H54 (cell line): Measurements from ENCODE around the gene C1QTNF8.

Experiments used
- DNase-seq: peaks from one replicate; pipeline ENCODE4 v3.0.0; 2011; ENCODE audit warnings: low spot score, mixed read lengths; ENCODE audit not compliant: insufficient read length
- FAIRE-seq: peaks from 3 replicates; lab custom pipeline; 2011; peaks lifted over from hg19 to GRCh38; lab: Jason Lieb, UNC
- POLR2A ChIP-seq: IDR thresholded peaks from 2 replicates; pipeline ENCODE4 v1.6.1; 2011; ENCODE audit warnings: low read depth, mild to moderate bottlenecking, low read length

Gene C1QTNF8

GRCh38 chr16:1053121-1053521, 42.9 kb downstream of the C1QTNF8 start:
- no peak for TF ChIP-seq POLR2A
- FAIRE-seq, result no peak
- no peak for DNase-seq

DNA sequence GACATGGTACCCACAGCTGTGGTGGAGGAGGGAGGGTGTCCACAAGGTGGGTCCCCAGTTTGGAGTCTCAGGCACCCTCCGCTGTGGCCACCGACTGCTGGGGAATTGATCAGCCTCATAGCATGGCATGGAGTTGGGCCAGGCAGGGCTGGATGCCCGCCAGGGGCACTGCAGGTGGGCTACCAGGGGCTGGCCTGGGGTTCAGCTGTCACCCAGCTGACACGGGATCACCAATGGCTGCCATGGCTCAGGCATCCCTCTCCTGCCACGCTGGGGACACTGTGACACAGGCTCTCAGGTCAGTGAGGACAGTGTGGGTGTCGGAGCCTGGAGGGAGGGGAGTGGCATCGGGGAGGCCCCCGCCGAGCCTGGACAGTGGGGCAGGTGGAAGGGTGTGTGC, 43.3 kb downstream of the C1QTNF8 start:
- FAIRE-seq (no peak), DNase-seq (no peak)
- no peak for TF ChIP-seq POLR2A

DNA sequence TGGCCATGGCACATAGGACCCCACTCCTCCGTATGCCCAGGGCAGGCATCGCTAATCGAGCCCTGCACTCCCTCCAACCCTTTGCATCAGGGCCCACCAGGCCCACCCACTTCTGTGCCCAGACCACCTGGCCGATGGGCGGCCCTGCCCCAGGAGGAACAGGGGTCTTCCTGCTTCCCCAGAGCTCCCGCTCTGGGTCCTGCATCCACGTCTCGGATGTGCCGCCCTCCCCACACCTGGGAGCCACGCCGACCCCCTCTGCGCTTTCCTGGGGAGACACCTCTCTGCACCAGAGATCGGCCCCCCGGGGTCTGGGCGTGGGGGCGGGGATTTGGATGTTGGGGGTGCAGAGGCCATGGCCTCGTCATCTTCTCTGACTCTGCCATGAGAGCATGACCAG, 44.6 kb downstream of the C1QTNF8 start:
- DNase-seq, result no peak
- no peak for FAIRE-seq
- TF ChIP-seq POLR2A, result no peak

DNA sequence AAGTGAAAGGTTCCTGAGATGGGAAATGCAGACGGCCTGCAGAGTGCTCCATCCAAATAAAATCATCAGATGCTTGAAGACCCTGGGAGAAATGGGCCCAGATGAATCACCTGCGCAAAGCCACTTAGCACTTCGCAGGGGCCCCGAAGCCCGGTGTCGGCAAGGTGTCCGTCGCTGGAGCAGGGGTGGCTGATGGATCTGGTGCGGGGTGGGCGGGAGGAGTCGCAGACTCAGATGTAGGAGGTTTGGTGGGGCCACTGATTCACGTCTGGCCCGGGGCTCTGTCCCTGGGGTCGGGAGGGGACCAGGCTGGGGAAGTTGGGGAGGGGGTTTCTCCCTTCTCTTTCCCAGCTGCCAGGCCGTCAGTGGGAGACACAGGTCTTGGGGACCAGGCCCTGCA, 45.1 kb downstream of the C1QTNF8 start:
- no peak for FAIRE-seq
- DNase-seq, result no peak

GRCh38 chr16:1050516-1050915, 45.5 kb downstream of the C1QTNF8 start:
- DNase-seq (no peak), FAIRE-seq (no peak)
- TF ChIP-seq POLR2A, result no peak

More for the DNA sequence above, 45.1 kb downstream of the C1QTNF8 start:
- no peak for TF ChIP-seq POLR2A

- FAIRE-seq (no peak), DNase-seq (no peak)
- no peak for TF ChIP-seq POLR2A
Observed at GRCh38 chr16:1049976-1050247, 46.1 kb downstream of the C1QTNF8 start.

DNA sequence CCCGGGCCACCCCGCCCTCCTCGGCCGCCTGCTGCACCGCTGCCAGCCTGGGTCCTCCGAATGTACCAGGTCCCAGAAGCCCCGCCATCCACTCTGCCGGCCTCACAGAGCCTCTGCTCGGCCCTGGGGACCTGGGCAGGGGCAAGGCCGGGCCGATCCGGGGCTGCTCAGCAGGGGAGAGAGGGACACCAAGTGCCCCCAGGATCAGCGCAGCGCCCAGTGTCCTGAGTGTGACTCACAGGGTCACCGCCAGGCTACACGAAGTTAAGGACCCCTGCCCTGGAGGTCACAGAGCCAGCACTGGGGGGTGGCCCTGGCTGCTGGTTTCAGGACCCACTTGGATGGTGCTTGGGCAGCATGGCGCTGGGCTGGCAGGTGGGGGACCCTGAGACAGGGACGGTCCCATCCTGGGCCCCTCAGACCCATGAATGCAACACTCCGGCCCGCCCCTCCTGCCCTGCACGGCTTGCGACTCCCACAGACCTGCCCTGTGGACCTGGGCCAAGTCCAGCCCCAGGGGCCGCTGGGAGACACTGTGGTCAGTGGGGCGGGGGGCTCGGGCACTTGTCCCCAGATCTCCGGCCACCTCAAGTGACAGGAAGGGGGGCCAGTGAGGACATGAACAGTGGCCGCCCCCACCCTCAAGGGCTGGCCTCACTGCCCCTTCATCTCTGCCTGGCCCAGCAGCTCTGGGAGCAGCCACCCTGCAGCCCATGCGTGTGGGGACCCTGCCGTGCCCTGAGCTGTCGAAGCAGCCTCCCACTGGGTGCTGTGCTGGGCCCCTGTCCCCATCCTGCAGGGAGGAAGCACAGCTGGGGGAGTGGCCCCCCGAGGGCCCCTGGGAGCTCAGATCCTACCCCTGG, 46.7 kb downstream of the C1QTNF8 start:
- TF ChIP-seq POLR2A, result no peak
- DNase-seq (no peak), FAIRE-seq (no peak)

DNA sequence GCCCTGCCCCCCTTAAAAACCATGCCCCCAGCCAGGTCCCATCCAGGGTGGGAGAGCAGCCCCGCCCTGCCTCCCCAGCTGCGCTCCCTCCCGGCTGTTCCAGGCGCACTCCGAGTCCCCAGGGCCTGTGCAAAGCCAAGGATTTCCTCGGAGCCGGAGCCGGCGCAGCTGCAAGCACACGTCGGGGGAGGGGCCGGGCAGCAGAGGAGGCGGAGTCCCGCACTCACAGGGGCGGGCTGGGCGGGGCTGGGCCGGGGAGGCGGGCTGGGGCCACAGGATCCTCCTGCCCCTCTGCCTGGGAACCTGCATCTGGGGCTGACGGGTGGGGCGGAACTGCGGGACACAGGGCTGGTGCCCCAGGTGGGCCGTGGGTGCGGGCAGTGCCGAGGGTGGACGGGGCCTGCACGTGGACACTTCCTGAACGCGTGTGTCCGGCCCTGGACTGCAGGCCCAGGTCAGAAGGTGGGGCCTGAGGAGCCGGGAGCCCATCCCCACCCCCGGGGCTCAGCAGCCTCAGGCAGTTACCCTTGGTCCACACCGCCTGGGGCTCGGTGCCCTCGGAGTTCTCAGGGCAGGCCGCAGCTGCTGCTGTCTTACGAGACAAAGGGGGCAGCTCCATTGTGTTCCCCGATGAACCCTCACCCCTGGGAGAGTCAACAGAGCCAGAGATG, 47.5 kb downstream of the C1QTNF8 start:
- no peak for TF ChIP-seq POLR2A
- no peak for DNase-seq
- FAIRE-seq, result no peak

- no peak for DNase-seq
- no peak for FAIRE-seq
- no peak for TF ChIP-seq POLR2A
Observed at GRCh38 chr16:1047801-1048200, 48.2 kb downstream of the C1QTNF8 start.

DNA sequence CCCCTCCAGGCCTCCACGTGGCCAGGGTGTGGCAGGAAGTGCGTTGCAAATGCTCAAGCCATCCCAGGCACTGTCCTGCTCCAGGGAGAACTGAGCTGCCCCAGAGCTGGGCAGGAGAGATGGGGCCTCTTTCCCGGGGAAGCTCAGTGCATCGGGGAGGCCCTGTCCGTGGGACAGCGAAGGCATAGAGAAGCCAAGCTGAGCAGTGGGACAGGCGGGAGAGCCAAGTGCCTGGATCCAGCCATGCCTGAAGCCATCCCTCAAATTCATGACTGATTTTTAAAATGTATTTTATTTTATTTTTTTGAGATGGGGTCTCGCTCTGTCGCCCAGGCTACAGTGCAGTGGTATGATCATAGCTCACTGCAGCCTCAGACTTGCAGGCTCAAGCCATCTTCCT, 48.9 kb downstream of the C1QTNF8 start:
- no peak for DNase-seq
- no peak for FAIRE-seq
- TF ChIP-seq POLR2A, result no peak

DNA sequence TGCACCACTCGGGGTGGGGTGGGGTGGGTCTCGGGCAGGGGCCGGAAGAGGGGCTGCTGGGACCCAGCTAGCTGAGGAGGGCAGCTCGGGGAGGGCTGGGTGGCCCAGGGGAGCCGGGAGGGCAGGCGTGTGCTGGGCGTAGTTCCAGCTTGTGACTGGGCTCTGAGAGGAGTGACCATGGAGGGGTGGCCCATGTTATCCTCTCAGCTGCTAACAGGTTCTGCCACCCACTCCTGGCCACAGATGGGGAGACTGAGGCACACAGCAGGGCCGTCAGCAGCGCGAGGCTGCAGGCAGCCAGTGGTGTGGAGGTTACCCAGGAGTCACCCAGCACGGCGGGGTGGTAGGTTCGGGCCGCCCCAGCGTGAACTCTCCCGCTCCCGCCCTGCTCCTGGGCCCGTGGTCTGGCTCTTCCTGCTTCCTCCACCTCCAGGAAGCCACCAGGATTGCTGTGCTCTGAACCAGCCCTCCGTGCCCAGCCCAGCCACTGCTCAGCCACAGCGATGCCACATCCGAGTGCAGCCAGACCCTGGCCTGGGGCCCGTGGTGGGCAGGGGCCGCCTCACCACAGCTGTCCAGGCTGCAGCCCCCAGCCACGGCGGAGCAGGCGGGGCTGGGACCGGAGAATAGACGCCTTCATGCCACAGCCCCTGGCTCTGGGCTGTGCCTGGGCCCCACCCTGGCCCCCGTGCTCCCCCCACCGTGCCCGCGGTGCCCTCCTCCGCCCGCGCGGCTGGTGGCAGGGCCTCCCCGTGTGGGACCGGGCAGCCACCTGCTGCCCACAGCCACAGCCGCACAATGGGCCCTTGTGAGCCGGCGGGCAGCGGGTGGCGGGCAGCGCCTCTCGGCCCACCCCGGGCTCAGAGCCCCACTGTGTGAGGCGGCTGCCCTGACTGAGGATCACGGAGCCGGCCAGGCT, 49.8 kb downstream of the C1QTNF8 start:
- DNase-seq (no peak), FAIRE-seq (no peak)
- TF ChIP-seq POLR2A, result no peak

DNA sequence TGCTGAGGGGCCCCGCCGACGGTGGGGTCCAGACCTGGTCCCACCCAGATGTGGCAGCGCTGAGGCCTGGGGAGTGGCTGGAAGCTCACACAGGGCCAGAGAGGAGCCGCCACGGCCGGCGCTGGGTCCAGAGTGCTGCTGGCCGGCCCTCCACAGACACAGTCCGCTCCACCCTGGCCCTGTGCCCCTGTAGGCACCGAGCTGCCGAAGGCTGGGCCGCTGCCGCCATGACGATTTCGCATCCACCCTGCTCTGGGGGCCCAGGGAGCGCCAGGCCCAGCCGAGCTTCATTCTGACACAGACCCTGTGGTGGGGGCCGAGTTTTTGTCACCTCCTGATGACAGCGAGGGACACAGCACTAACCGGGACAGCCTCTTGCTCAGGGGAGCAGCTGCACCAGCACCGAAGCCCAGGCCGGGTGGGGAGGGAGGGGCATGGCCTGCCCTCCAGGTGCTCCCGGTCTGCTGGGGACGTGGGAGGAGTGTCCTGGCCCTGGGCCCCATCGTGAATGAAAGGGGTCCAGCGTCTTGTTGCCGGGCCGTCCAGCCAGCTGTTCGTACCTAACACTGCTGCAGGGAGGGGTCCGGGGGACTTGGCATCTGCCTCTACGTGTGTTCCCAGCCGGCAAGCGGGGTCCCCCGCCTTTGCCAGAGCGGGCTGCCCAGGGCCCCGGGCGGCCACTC, 50.6 kb downstream of the C1QTNF8 start:
- DNase-seq (no peak), FAIRE-seq (no peak)
- no peak for TF ChIP-seq POLR2A

- DNase-seq (no peak), FAIRE-seq (no peak)
- no peak for TF ChIP-seq POLR2A
Observed at GRCh38 chr16:1044460-1045309, 51.4 kb downstream of the C1QTNF8 start.
